Naive thymus-derived CD4-positive, alpha-beta T cell (primary cell): Measurements from ENCODE around the gene RAB18. TPM values are rescaled to one million over a fixed set of nuclear protein-coding genes. Genes with fewer than 3 reads are reported as not detected.
A peak's percentile ranks its signal among the peaks of the same experiment; 100 is the strongest.
"Not testable (repeated sequence)": the region's sequence is repeated elsewhere in the genome, so short reads cannot be mapped to it uniquely, and the experiment has no call there.

Experiments
- ATAC-seq: fragments of 150-1000 bp; cut with Tn5 transposase; 2 replicates; pipeline ENCODE4 v1.10.0; 2021; ENCODE audit warnings: mild to moderate bottlenecking, moderate library complexity
- CTCF ChIA-PET: fragments of 350-600 bp; sonication (Branson Sonifier 250); formaldehyde crosslinking; loops from one replicate; lab custom pipeline; 2021; ENCODE audit warnings: antibody characterized with exemption; lab: Charles Lee
- POLR2A ChIA-PET: fragments of 350-600 bp; sonication (Branson Sonifier 250); formaldehyde crosslinking; loops from one replicate; lab custom pipeline; 2021; ENCODE audit warnings: antibody characterized with exemption, inconsistent platforms; lab: Charles Lee
- DNase-seq, 9 donors: peaks; one replicate each; pipeline versions ENCODE4 v3.0.0 to v3.0.0-alpha.2; 2020 to 2022; ENCODE audit warnings: mixed read lengths in 1 of 9
- H3K27ac ChIP-seq: one replicate; pipeline ENCODE4 v1.7.0; 2013; ENCODE audit warnings: mild to moderate bottlenecking, low read depth, low read length, moderate library complexity
- H3K27me3 ChIP-seq, 2 donors: one replicate each; pipeline ENCODE4 v1.7.0; 2013; ENCODE audit warnings: low read length in 2 of 2, mild to moderate bottlenecking in 2 of 2, moderate library complexity in 2 of 2; ENCODE audit not compliant: control insufficient read depth in 2 of 2, insufficient read depth in 2 of 2
- H3K36me3 ChIP-seq, 3 experiments: 1 replicate in 2 of 3; 2 replicates in 1 of 3; pipeline ENCODE4 v1.7.0; 2013; ENCODE audit warnings: low read length in 3 of 3, mild to moderate bottlenecking in 3 of 3, moderate library complexity in 1 of 3; ENCODE audit not compliant: insufficient read depth in 3 of 3, control insufficient read depth in 2 of 3
- H3K4me1 ChIP-seq, 2 donors: one replicate each; pipeline ENCODE4 v1.7.0; 2013; ENCODE audit warnings: low read length in 2 of 2, mild to moderate bottlenecking in 2 of 2, moderate library complexity in 1 of 2; ENCODE audit not compliant: control insufficient read depth in 2 of 2, insufficient read depth in 2 of 2
- H3K4me3 ChIP-seq: 2 replicates; pipeline ENCODE4 v1.7.0; 2013; ENCODE audit warnings: mild to moderate bottlenecking, low read length
- H3K9me3 ChIP-seq, 3 experiments: 1 replicate in 2 of 3; 2 replicates in 1 of 3; pipeline ENCODE4 v1.7.0; 2013; ENCODE audit warnings: low read length in 3 of 3; ENCODE audit not compliant: control insufficient read depth in 2 of 3
- H3K27ac Mint-ChIP-seq, 9 donors: one replicate each; pipeline ENCODE4 v1.8.0; 2020 to 2022; ENCODE audit warnings: mixed read lengths in 9 of 9, mild to moderate bottlenecking in 8 of 9, moderate library complexity in 5 of 9, inconsistent platforms in 2 of 9
- H3K27me3 Mint-ChIP-seq, 5 donors: one replicate each; pipeline ENCODE4 v1.8.0; 2021 to 2022; ENCODE audit warnings: mixed read lengths in 5 of 5, mild to moderate bottlenecking in 1 of 5
- H3K36me3 Mint-ChIP-seq, 5 donors: one replicate each; pipeline ENCODE4 v1.8.0; 2020 to 2022; ENCODE audit warnings: mixed read lengths in 5 of 5, mild to moderate bottlenecking in 3 of 5, inconsistent platforms in 1 of 5
- H3K4me1 Mint-ChIP-seq, 7 donors: one replicate each; pipeline ENCODE4 v1.8.0; 2020 to 2022; ENCODE audit warnings: mixed read lengths in 7 of 7, mild to moderate bottlenecking in 3 of 7, inconsistent platforms in 1 of 7
- H3K4me3 Mint-ChIP-seq, 10 donors: one replicate each; pipeline ENCODE4 v1.8.0; 2020 to 2022; ENCODE audit warnings: mild to moderate bottlenecking in 10 of 10, mixed read lengths in 10 of 10, moderate library complexity in 6 of 10, inconsistent platforms in 2 of 10
- H3K9me3 Mint-ChIP-seq, 11 donors: one replicate each; pipeline ENCODE4 v1.8.0; 2020 to 2022; ENCODE audit warnings: mixed read lengths in 11 of 11, mild to moderate bottlenecking in 4 of 11, inconsistent platforms in 1 of 11, moderate library complexity in 1 of 11
- intact Hi-C, 2 donors: fragments of 100-400 bp; cut with micrococcal nuclease; formaldehyde crosslinking; loops; one replicate each; pipeline ENCODE4 v1.15.1; 2023
- polyA plus RNA-seq, 2 donors: library from polyadenylated mRNA; unstranded; fragments of 300-500 nt; fragmentation: Illumina TruSeq; gene quantifications; one replicate each; pipeline ENCODE4 v1.2.3, GENCODE V29; 2021
- total RNA-seq, 6 experiments: library from RNA in 5 of 6; stranded (reverse) in 5 of 6; gene quantifications; 1 replicate in 5 of 6; 2 replicates in 1 of 6; pipeline ENCODE4 v1.2.3 and lab custom pipeline; 2021 to 2026

The RAB18 gene
- total and polyA plus RNA-seq, 7 experiments from 2014 or later = 54.0 to 96.1 (median 73.6) TPM

- ChIA-PET CTCF (no interaction called here), POLR2A (interaction anchor here (0.7 to 1.1 kb wide), 2 partner anchors 39 to 917 kb away, joined by 3 to 11 read pairs; partner anchors contain the start of gene RAB18)
- intact Hi-C loops = loop anchor here (1.0 to 2.0 kb wide), 2 partner anchors 39 to 40 kb away; partner anchors contain the start of gene RAB18 (in 2 of the 2)
Observed at GRCh38 chr10:27464993-27465392, 39.1 kb upstream of the RAB18 start.

GRCh38 chr10:27465596-27465995, 38.5 kb upstream of the RAB18 start:
- H3K36me3 ChIP-seq, H3K27ac ChIP-seq, CTCF ChIA-PET, ATAC-seq, H3K4me3 ChIP-seq, H3K9me3 Mint-ChIP-seq, H3K27me3 ChIP-seq, H3K27me3 Mint-ChIP-seq, H3K36me3 Mint-ChIP-seq, H3K9me3 ChIP-seq: not testable (repeated sequence)
- POLR2A ChIA-PET = interaction anchor here (1.1 kb wide), 1 partner anchor 38 kb away, joined by 11 read pairs; the partner anchor contains the start of gene RAB18
- intact Hi-C loops = loop anchor here (1.0 to 2.0 kb wide), 2 partner anchors 39 kb away; partner anchors contain the start of gene RAB18 (in 2 of the 2)
- H3K4me1 ChIP-seq = peaks cover 9 to 11% of the 10 kb centered on the region in 2 donors
- Mint-ChIP-seq H3K4me1 (peaks cover 29 to 44% (median 37%) of the 10 kb centered on the region in 7 donors), H3K4me3 (peak overlapping the region in 9 of 10 donors; percentile 16 to 79 (median 52)), H3K27ac (peak overlapping the region in 8 of 9 donors; percentile 51 to 90 (median 78))
- DNase-seq = peak in 1 of 9 donors; percentile 9

More at GRCh38 chr10:27464993-27465392, 39.1 kb upstream of the RAB18 start:
- H3K36me3 Mint-ChIP-seq = peaks cover 0 to 3% (median 0%) of the 10 kb centered on the region in 5 donors
- Histone ChIP-seq H3K4me3 (no peak overlapping the region), H3K27me3 (no peaks in the 10 kb centered on the region), H3K27ac (peak overlapping the region; percentile 25), H3K4me1 (peaks cover 9 to 11% of the 10 kb centered on the region in 2 donors), H3K36me3 (no peaks in the 10 kb centered on the region), H3K9me3 (no peaks in the 10 kb centered on the region)
- H3K9me3 Mint-ChIP-seq = peaks cover 0 to 3% (median 0%) of the 10 kb centered on the region in 11 donors
- ATAC-seq = peak; percentile 81
- peak in 7 of 9 donors; percentile 33 to 69 (median 56) for DNase-seq
- peak overlapping the region; percentile 16 to 79 (median 51) for H3K4me3 Mint-ChIP-seq
- H3K27me3 Mint-ChIP-seq = peaks cover 0 to 6% (median 0%) of the 10 kb centered on the region in 5 donors
- peaks cover 29 to 44% (median 37%) of the 10 kb centered on the region in 7 donors for H3K4me1 Mint-ChIP-seq
- H3K27ac Mint-ChIP-seq = peak overlapping the region; percentile 51 to 90 (median 81)

GRCh38 chr10:27470885-27471284, 33.2 kb upstream of the RAB18 start:
- CTCF ChIA-PET = interaction anchor here (0.6 kb wide), 1 partner anchor 745 kb away, joined by 4 read pairs; no protein-coding TSS in a partner anchor
- ATAC-seq = no peak

GRCh38 chr10:27474741-27475140, 29.4 kb upstream of the RAB18 start:
- Mint-ChIP-seq H3K4me1 (no peaks in the 10 kb centered on the region), H3K9me3 (peaks cover 0 to 3% (median 0%) of the 10 kb centered on the region in 11 donors), H3K4me3 (no peak overlapping the region), H3K36me3 (no peaks in the 10 kb centered on the region), H3K27me3 (peaks cover 0 to 29% (median 0%) of the 10 kb centered on the region in 5 donors), H3K27ac (no peak overlapping the region)
- ChIA-PET CTCF (interaction anchor here (1.4 kb wide), 1 partner anchor 29 kb away, joined by 3 read pairs; the partner anchor contains the start of gene RAB18), POLR2A (no interaction called here)
- intact Hi-C loops = no loop called here
- DNase-seq = no peak
- H3K27ac ChIP-seq = no peak overlapping the region
- no peaks in the 10 kb centered on the region for H3K9me3 ChIP-seq
- no peaks in the 10 kb centered on the region for H3K4me1 ChIP-seq
- no peaks in the 10 kb centered on the region for H3K36me3 ChIP-seq
- peaks cover 0 to 2% of the 10 kb centered on the region in 2 donors for H3K27me3 ChIP-seq
- ATAC-seq = no peak
- H3K4me3 ChIP-seq = no peak overlapping the region

More at GRCh38 chr10:27470885-27471284, 33.2 kb upstream of the RAB18 start:
- H3K4me3 ChIP-seq = no peak overlapping the region
- intact Hi-C loops = no loop called here
- H3K27ac ChIP-seq = no peak overlapping the region
- no peaks in the 10 kb centered on the region for H3K36me3 ChIP-seq
- H3K36me3 Mint-ChIP-seq = no peaks in the 10 kb centered on the region
- H3K9me3 ChIP-seq = no peaks in the 10 kb centered on the region
- POLR2A ChIA-PET = interaction anchor here (0.7 to 0.9 kb wide), 3 partner anchors 34 to 1080 kb away, joined by 3 read pairs; no protein-coding TSS in a partner anchor
- no peak overlapping the region for H3K27ac Mint-ChIP-seq
- peaks cover 0 to 2% of the 10 kb centered on the region in 2 donors for H3K27me3 ChIP-seq
- no peak for DNase-seq
- H3K4me1 Mint-ChIP-seq = peaks cover 3 to 13% (median 6%) of the 10 kb centered on the region in 7 donors
- no peak overlapping the region for H3K4me3 Mint-ChIP-seq
- H3K4me1 ChIP-seq = no peaks in the 10 kb centered on the region
- H3K9me3 Mint-ChIP-seq = no peaks in the 10 kb centered on the region
- H3K27me3 Mint-ChIP-seq = peaks cover 0 to 25% (median 0%) of the 10 kb centered on the region in 5 donors

- H3K36me3 Mint-ChIP-seq = no peaks in the 10 kb centered on the region
- no peaks in the 10 kb centered on the region for H3K36me3 ChIP-seq
- peaks cover 0 to 3% (median 0%) of the 10 kb centered on the region in 11 donors for H3K9me3 Mint-ChIP-seq
- no peak overlapping the region for H3K27ac Mint-ChIP-seq
- H3K4me1 ChIP-seq = no peaks in the 10 kb centered on the region
- CTCF ChIA-PET = interaction anchor here (1.2 kb wide), 1 partner anchor 31 kb away, joined by 4 read pairs; no protein-coding TSS in a partner anchor
- H3K9me3 ChIP-seq = no peaks in the 10 kb centered on the region
- H3K27ac ChIP-seq = no peak overlapping the region
- no peaks in the 10 kb centered on the region for H3K4me1 Mint-ChIP-seq
- H3K27me3 Mint-ChIP-seq = peaks cover 0 to 29% (median 0%) of the 10 kb centered on the region in 5 donors
- DNase-seq (no peak), ATAC-seq (no peak)
- POLR2A ChIA-PET = no interaction called here
- H3K4me3 ChIP-seq = no peak overlapping the region
- intact Hi-C loops = no loop called here
- H3K4me3 Mint-ChIP-seq = no peak overlapping the region
- H3K27me3 ChIP-seq = peaks cover 0 to 2% of the 10 kb centered on the region in 2 donors
Observed at GRCh38 chr10:27479016-27479415, 25.1 kb upstream of the RAB18 start.

GRCh38 chr10:27481486-27481885, 22.6 kb upstream of the RAB18 start:
- ChIA-PET POLR2A (no interaction called here), CTCF (no interaction called here)
- peaks cover 0 to 3% (median 0%) of the 10 kb centered on the region in 11 donors for H3K9me3 Mint-ChIP-seq
- Histone ChIP-seq H3K36me3 (no peaks in the 10 kb centered on the region), H3K4me3 (no peak overlapping the region), H3K4me1 (no peaks in the 10 kb centered on the region), H3K27me3 (no peaks in the 10 kb centered on the region), H3K27ac (no peak overlapping the region), H3K9me3 (no peaks in the 10 kb centered on the region)
- ATAC-seq = no peak
- peaks cover 0 to 35% (median 4%) of the 10 kb centered on the region in 5 donors for H3K27me3 Mint-ChIP-seq
- DNase-seq = no peak
- no peak overlapping the region for H3K4me3 Mint-ChIP-seq
- H3K27ac Mint-ChIP-seq = no peak overlapping the region
- intact Hi-C loops = no loop called here
- H3K36me3 Mint-ChIP-seq = no peaks in the 10 kb centered on the region
- H3K4me1 Mint-ChIP-seq = no peaks in the 10 kb centered on the region
